HUES64 (cell line): ENCODE data around the gene EVC2.
"Not testable (repeated sequence)": the region's sequence is repeated elsewhere in the genome, so short reads cannot be mapped to it uniquely, and the experiment has no call there.

Source experiments
- H3K27ac ChIP-seq: 2 replicates; pipeline ENCODE4 v1.7.0; 2013; ENCODE audit warnings: low read depth, low read length, inconsistent platforms
- H3K27me3 ChIP-seq: 2 replicates; pipeline ENCODE4 v1.6.1; 2013; ENCODE audit warnings: mild to moderate bottlenecking, low read length; ENCODE audit not compliant: insufficient read depth
- H3K36me3 ChIP-seq: 2 replicates; pipeline ENCODE4 v1.6.1; 2013; ENCODE audit warnings: mild to moderate bottlenecking, low read length; ENCODE audit not compliant: insufficient read depth
- H3K4me1 ChIP-seq: 2 replicates; pipeline ENCODE4 v1.6.1; 2013; ENCODE audit warnings: mild to moderate bottlenecking, low read length, moderate library complexity; ENCODE audit not compliant: insufficient read depth
- H3K4me3 ChIP-seq: 2 replicates; pipeline ENCODE4 v1.5.1; 2013; ENCODE audit warnings: mild to moderate bottlenecking, low read length, moderate library complexity
- H3K9ac ChIP-seq: 2 replicates; pipeline ENCODE4 v1.6.1; 2013; ENCODE audit warnings: mild to moderate bottlenecking, low read depth, low read length
- H3K9me3 ChIP-seq: 2 replicates; pipeline ENCODE4 v1.6.1; 2013; ENCODE audit warnings: low read depth, low read length; ENCODE audit not compliant: insufficient read depth
- WGBS: fragments of 150-250, 120-280 bp; methylation state at CpG from one replicate; pipeline ENCODE4 v1.1.7; 2013; ENCODE audit warnings: missing lambda C conversion rate; 5-methylcytosine and 5-hydroxymethylcytosine counted together

EVC2 gene

GRCh38 chr4:5742968-5743367 is 34.6 kb upstream of the EVC2 start:
- Histone ChIP-seq H3K4me3 (no peak overlapping the region), H3K36me3 (peaks cover 28% of the 10 kb centered on the region), H3K27me3 (no peaks in the 10 kb centered on the region), H3K27ac (no peak overlapping the region), H3K4me1 (no peaks in the 10 kb centered on the region), H3K9me3 (peaks cover 8% of the 10 kb centered on the region; the same call in 1 of the 2 replicates), H3K9ac (no peak overlapping the region)
- 93% methylated on average over 2 of the region's 2 CpGs for WGBS

GRCh38 chr4:5742388-5742787 is 34.0 kb upstream of the EVC2 start:
- Histone ChIP-seq H3K4me3 (no peak overlapping the region), H3K9me3 (peaks cover 8% of the 10 kb centered on the region; the same call in 1 of the 2 replicates), H3K27me3 (no peaks in the 10 kb centered on the region), H3K36me3 (peaks cover 28% of the 10 kb centered on the region), H3K4me1 (no peaks in the 10 kb centered on the region), H3K27ac (no peak overlapping the region), H3K9ac (no peak overlapping the region)
- WGBS, result 99% methylated on average over 2 of the region's 2 CpGs

DNA sequence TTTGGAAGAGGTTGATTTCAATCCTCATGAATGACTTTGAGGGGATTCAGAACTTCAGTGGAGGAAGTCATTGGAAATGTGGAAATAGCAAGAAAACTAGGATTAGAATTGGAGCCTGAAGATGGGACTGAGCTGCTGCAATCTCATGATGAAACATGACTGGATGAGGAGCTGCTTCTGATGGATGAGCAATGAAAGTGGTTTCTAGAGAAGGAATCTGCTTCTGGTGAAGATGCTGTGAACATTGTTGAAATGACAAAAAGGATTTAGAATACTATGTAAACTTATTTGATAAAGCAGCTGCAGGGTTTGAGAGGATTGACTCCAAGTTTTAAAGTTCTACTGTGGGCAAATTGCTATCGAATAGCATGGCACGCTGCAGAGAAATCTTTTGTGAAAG is 29.7 kb upstream of the EVC2 start:
- no peak overlapping the region for H3K27ac ChIP-seq
- peaks cover 32% of the 10 kb centered on the region for H3K36me3 ChIP-seq
- no peak overlapping the region for H3K9ac ChIP-seq
- 98% methylated on average over 2 of the region's 2 CpGs for WGBS
- H3K9me3 ChIP-seq, result 0 out of 2 replicates have a peak, but pooled peaks cover 3% of the 10 kb centered on the region
- no peaks in the 10 kb centered on the region for H3K4me1 ChIP-seq
- no peaks in the 10 kb centered on the region for H3K27me3 ChIP-seq
- H3K4me3 ChIP-seq, result no peak overlapping the region

GRCh38 chr4:5735463-5735862 is 27.1 kb upstream of the EVC2 start:
- no peak overlapping the region for H3K4me3 ChIP-seq
- H3K4me1 ChIP-seq, result no peaks in the 10 kb centered on the region
- H3K36me3 ChIP-seq, result peaks cover 30% of the 10 kb centered on the region
- no peaks in the 10 kb centered on the region for H3K9me3 ChIP-seq
- no peak overlapping the region for H3K9ac ChIP-seq
- H3K27ac ChIP-seq, result no peak overlapping the region
- WGBS, result 88% methylated on average over 3 of the region's 3 CpGs
- no peaks in the 10 kb centered on the region for H3K27me3 ChIP-seq

GRCh38 chr4:5734853-5735252 is 26.5 kb upstream of the EVC2 start:
- Histone ChIP-seq H3K9ac (no peak overlapping the region), H3K27ac (no peak overlapping the region), H3K4me1 (no peaks in the 10 kb centered on the region), H3K36me3 (peaks cover 33% of the 10 kb centered on the region), H3K4me3 (no peak overlapping the region), H3K9me3 (no peaks in the 10 kb centered on the region), H3K27me3 (no peaks in the 10 kb centered on the region)
- WGBS, result 98% methylated on average over 5 of the region's 5 CpGs

DNA sequence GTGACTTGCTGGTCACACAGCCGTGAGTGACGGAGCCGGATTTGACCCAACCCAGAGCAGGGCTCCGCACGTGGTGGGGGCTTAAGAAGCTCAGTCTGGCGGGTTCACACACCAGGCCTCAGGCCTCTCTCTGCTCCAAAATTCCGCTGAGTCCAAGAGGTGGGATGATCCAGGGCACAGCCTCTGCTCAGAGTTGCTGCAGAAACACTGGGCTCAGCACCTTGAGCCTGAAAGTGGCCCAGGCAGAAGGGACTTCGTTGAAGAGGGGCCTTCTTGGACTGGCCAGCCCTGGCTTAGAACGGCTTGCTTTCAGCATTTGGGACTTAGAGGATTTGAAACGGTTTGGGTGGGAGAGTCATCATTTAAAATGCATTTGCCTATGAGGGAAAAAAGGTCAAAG is 23.8 kb upstream of the EVC2 start:
- no peak overlapping the region for H3K27ac ChIP-seq
- peaks cover 40% of the 10 kb centered on the region for H3K36me3 ChIP-seq
- no peaks in the 10 kb centered on the region for H3K9me3 ChIP-seq
- H3K27me3 ChIP-seq, result no peaks in the 10 kb centered on the region
- no peak overlapping the region for H3K9ac ChIP-seq
- 88% methylated on average over 10 of the region's 10 CpGs for WGBS
- H3K4me1 ChIP-seq, result no peaks in the 10 kb centered on the region
- H3K4me3 ChIP-seq, result no peak overlapping the region

GRCh38 chr4:5730993-5731990 is 22.9 kb upstream of the EVC2 start:
- H3K36me3 ChIP-seq, result peaks cover 40% of the 10 kb centered on the region
- H3K9me3 ChIP-seq, result no peaks in the 10 kb centered on the region
- no peak overlapping the region for H3K4me3 ChIP-seq
- no peaks in the 10 kb centered on the region for H3K4me1 ChIP-seq
- 94% methylated on average over 30 of the region's 30 CpGs for WGBS
- H3K27me3 ChIP-seq, result no peaks in the 10 kb centered on the region
- no peak overlapping the region for H3K9ac ChIP-seq
- no peak overlapping the region for H3K27ac ChIP-seq

GRCh38 chr4:5730436-5730835 is 22.1 kb upstream of the EVC2 start:
- Histone ChIP-seq H3K4me3 (no peak overlapping the region), H3K27ac (no peak overlapping the region), H3K36me3 (peaks cover 40% of the 10 kb centered on the region), H3K4me1 (no peaks in the 10 kb centered on the region), H3K27me3 (no peaks in the 10 kb centered on the region), H3K9me3 (no peaks in the 10 kb centered on the region), H3K9ac (no peak overlapping the region)
- 86% methylated on average over 10 of the region's 10 CpGs for WGBS

DNA sequence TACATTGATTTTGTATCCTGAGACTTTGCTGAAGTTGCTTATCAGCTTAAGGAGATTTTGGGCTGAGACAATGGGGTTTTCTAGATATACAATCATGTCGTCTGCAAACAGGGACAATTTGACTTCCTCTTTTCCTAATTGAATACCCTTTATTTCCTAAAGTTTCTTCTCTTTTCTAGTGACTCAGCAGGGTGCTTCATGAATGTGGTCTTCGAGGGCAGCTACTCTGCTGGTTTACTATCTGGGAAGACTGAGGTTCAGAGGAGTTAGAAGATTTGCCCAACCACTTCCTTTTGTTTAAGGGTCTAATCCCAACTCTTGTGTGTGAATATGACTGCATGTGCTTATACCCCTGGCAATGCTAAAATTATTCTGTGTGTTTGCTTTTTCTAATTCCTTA is 20.1 kb upstream of the EVC2 start:
- peaks cover 27% of the 10 kb centered on the region for H3K36me3 ChIP-seq
- 77% methylated on average over 2 of the region's 2 CpGs for WGBS

GRCh38 chr4:5724377-5724776 is 16.0 kb upstream of the EVC2 start:
- Histone ChIP-seq H3K4me1 (no peaks in the 10 kb centered on the region), H3K27me3 (no peaks in the 10 kb centered on the region), H3K4me3 (no peak overlapping the region), H3K9me3 (no peaks in the 10 kb centered on the region), H3K36me3 (peaks cover 5% of the 10 kb centered on the region), H3K9ac (no peak overlapping the region), H3K27ac (no peak overlapping the region)
- 93% methylated on average over 5 of the region's 7 CpGs for WGBS

More for the DNA sequence above, 20.1 kb upstream of the EVC2 start:
- not testable (repeated sequence) for H3K9ac ChIP-seq, H3K27me3 ChIP-seq, H3K4me3 ChIP-seq, H3K4me1 ChIP-seq, H3K27ac ChIP-seq, H3K9me3 ChIP-seq

- H3K4me1 ChIP-seq, result no peaks in the 10 kb centered on the region
- H3K9me3 ChIP-seq, result no peaks in the 10 kb centered on the region
- H3K4me3 ChIP-seq, result no peak overlapping the region
- no peak overlapping the region for H3K27ac ChIP-seq
- no peak overlapping the region for H3K9ac ChIP-seq
- WGBS, result 89% methylated on average over 3 of the region's 4 CpGs
- peaks cover 3% of the 10 kb centered on the region; the same call in 1 of the 2 replicates for H3K36me3 ChIP-seq
- no peaks in the 10 kb centered on the region for H3K27me3 ChIP-seq
These were observed 14.0 kb upstream of the EVC2 start for GRCh38 chr4:5722328-5722727.
